Neural progenitor cell (in vitro differentiated cells): ENCODE data around the gene ALDH3B2. TPM values are rescaled to one million over a fixed set of nuclear protein-coding genes. Genes with fewer than 3 reads are reported as not detected.

Experiments used
- DNase-seq: peaks from one replicate; pipeline ENCODE4 v3.0.0-alpha.2; 2016; ENCODE audit warnings: low spot score
- H2AFZ ChIP-seq: fragments of 200-600 bp; sonication (generic); replicated peaks from 2 replicates; pipeline ENCODE4 v1.6.1; 2016; ENCODE audit warnings: antibody characterized with exemption
- H3F3A ChIP-seq: fragments of 200-600 bp; sonication (generic); 2 replicates; pipeline ENCODE4 v1.6.1; 2016; ENCODE audit warnings: antibody characterized with exemption, low read depth
- H3K27ac ChIP-seq: fragments of 200-600 bp; sonication (generic); 2 replicates; pipeline ENCODE4 v1.5.1; 2016; ENCODE audit warnings: mild to moderate bottlenecking
- H3K27me3 ChIP-seq: fragments of 200-600 bp; sonication (generic); 2 replicates; pipeline ENCODE4 v1.6.1; 2016; ENCODE audit warnings: mild to moderate bottlenecking, moderate library complexity
- H3K36me3 ChIP-seq: fragments of 200-600 bp; sonication (generic); 2 replicates; pipeline ENCODE4 v1.5.1; 2016
- H3K4me1 ChIP-seq: fragments of 200-600 bp; sonication (generic); 2 replicates; pipeline ENCODE4 v1.6.1; 2016; ENCODE audit warnings: mixed run types
- H3K4me2 ChIP-seq: fragments of 200-600 bp; sonication (generic); 2 replicates; pipeline ENCODE4 v1.6.1; 2016
- H3K4me3 ChIP-seq: fragments of 200-600 bp; sonication (generic); 2 replicates; pipeline ENCODE4 v1.5.1; 2016
- H3K79me2 ChIP-seq: fragments of 200-600 bp; sonication (generic); 2 replicates; pipeline ENCODE4 v1.6.1; 2016; ENCODE audit warnings: low read depth
- H3K9ac ChIP-seq: fragments of 200-600 bp; sonication (generic); 2 replicates; pipeline ENCODE4 v1.6.1; 2016
- H3K9me3 ChIP-seq: fragments of 200-600 bp; sonication (generic); 2 replicates; pipeline ENCODE4 v1.5.1; 2016; ENCODE audit warnings: low read depth
- H4K20me1 ChIP-seq: fragments of 200-600 bp; sonication (generic); 2 replicates; pipeline ENCODE4 v1.6.1; 2016; ENCODE audit warnings: low read depth
- H3K27ac Mint-ChIP-seq: 3 replicates; pipeline ENCODE4 v1.8.0; 2021; ENCODE audit warnings: mixed read lengths
- H3K27me3 Mint-ChIP-seq: 2 replicates; pipeline ENCODE4 v1.8.0; 2022; ENCODE audit warnings: low read depth, mild to moderate bottlenecking, inconsistent platforms, moderate library complexity, mixed read lengths; ENCODE audit not compliant: insufficient read depth
- H3K36me3 Mint-ChIP-seq: 3 replicates; pipeline ENCODE4 v1.8.0; 2021; ENCODE audit warnings: mixed read lengths
- H3K4me1 Mint-ChIP-seq: 3 replicates; pipeline ENCODE4 v1.8.0; 2021; ENCODE audit warnings: mixed read lengths
- H3K4me3 Mint-ChIP-seq: 3 replicates; pipeline ENCODE4 v1.8.0; 2021; ENCODE audit warnings: mild to moderate bottlenecking, moderate library complexity, mixed read lengths
- H3K9me3 Mint-ChIP-seq: 3 replicates; pipeline ENCODE4 v1.8.0; 2020; ENCODE audit warnings: mixed read lengths
- CTCF ChIP-seq: fragments of 200-600 bp; sonication (generic); IDR thresholded peaks from 2 replicates; pipeline ENCODE4 v1.5.1; 2017; ENCODE audit warnings: antibody characterized with exemption, mild to moderate bottlenecking
- EZH2 ChIP-seq: fragments of 200-600 bp; sonication (generic); IDR thresholded peaks from 2 replicates; pipeline ENCODE4 v1.6.1; 2017; ENCODE audit warnings: antibody characterized with exemption, mild to moderate bottlenecking, moderate library complexity
- EZH2phosphoT487 ChIP-seq: fragments of 200-600 bp; sonication (generic); IDR thresholded peaks from 2 replicates; pipeline ENCODE4 v1.6.1; 2017; ENCODE audit warnings: antibody characterized with exemption
- total RNA-seq: library from RNA; depleted of rRNA; stranded (reverse); fragments of >200 nt; gene quantifications from 2 replicates; pipeline ENCODE4 v1.2.3, GENCODE V29; 2015; ENCODE audit warnings: low replicate concordance

ALDH3B2 gene
- total RNA-seq, 1 donor from 2014 or later: not detected

GRCh38 chr11:67631853-67632174, 42.6 kb downstream of the ALDH3B2 start:
- peaks cover 2% of the 10 kb centered on the region for H3K27me3 Mint-ChIP-seq
- Histone ChIP-seq H2AFZ (no peak overlapping the region), H3F3A (peaks cover 40% of the 10 kb centered on the region), H3K9me3 (no peaks in the 10 kb centered on the region), H3K79me2 (no peaks in the 10 kb centered on the region), H3K36me3 (no peaks in the 10 kb centered on the region), H3K27me3 (no peaks in the 10 kb centered on the region), H3K27ac (no peak overlapping the region), H4K20me1 (no peaks in the 10 kb centered on the region), H3K4me1 (peaks cover 8% of the 10 kb centered on the region), H3K4me3 (no peak overlapping the region), H3K4me2 (no peak overlapping the region), H3K9ac (no peak overlapping the region)
- H3K4me3 Mint-ChIP-seq: peak overlapping the region; percentile 44
- H3K9me3 Mint-ChIP-seq: no peaks in the 10 kb centered on the region
- H3K4me1 Mint-ChIP-seq: peaks cover 14% of the 10 kb centered on the region
- H3K27ac Mint-ChIP-seq: peak overlapping the region; percentile 64
- TF ChIP-seq EZH2phosphoT487: no peak
- no peak for TF ChIP-seq CTCF
- no peak for TF ChIP-seq EZH2
- DNase-seq: no peak
- peaks cover 5% of the 10 kb centered on the region for H3K36me3 Mint-ChIP-seq

- no peak overlapping the region for H3K9ac ChIP-seq
- peaks cover 44% of the 10 kb centered on the region for H3F3A ChIP-seq
- peak overlapping the region; percentile 69 for H3K4me3 ChIP-seq
- H4K20me1 ChIP-seq: no peaks in the 10 kb centered on the region
- Mint-ChIP-seq H3K4me1 (peaks cover 16% of the 10 kb centered on the region), H3K4me3 (peak overlapping the region; percentile 84), H3K27me3 (peaks cover 2% of the 10 kb centered on the region), H3K9me3 (no peaks in the 10 kb centered on the region), H3K27ac (no peak overlapping the region), H3K36me3 (peaks cover 9% of the 10 kb centered on the region)
- no peak overlapping the region for H3K27ac ChIP-seq
- no peaks in the 10 kb centered on the region for H3K36me3 ChIP-seq
- TF ChIP-seq CTCF (no peak), EZH2 (no peak), EZH2phosphoT487 (no peak)
- no peaks in the 10 kb centered on the region for H3K27me3 ChIP-seq
- peak overlapping the region; percentile 73 for H3K4me2 ChIP-seq
- DNase-seq: no peak
- no peaks in the 10 kb centered on the region for H3K79me2 ChIP-seq
- H3K9me3 ChIP-seq: no peaks in the 10 kb centered on the region
- H2AFZ ChIP-seq: no peak overlapping the region
- H3K4me1 ChIP-seq: peaks cover 8% of the 10 kb centered on the region
Measured at GRCh38 chr11:67631411-67631810, 43.0 kb downstream of the ALDH3B2 start.

GRCh38 chr11:67630943-67631331, 43.5 kb downstream of the ALDH3B2 start:
- H3K9ac ChIP-seq: peak overlapping the region; percentile 36
- H3K4me1 Mint-ChIP-seq: peaks cover 16% of the 10 kb centered on the region
- H4K20me1 ChIP-seq: no peaks in the 10 kb centered on the region
- H3K9me3 ChIP-seq: no peaks in the 10 kb centered on the region
- H3K4me3 ChIP-seq: peak overlapping the region; percentile 69
- peaks cover 2% of the 10 kb centered on the region for H3K9me3 Mint-ChIP-seq
- H3K27me3 Mint-ChIP-seq: peaks cover 4% of the 10 kb centered on the region
- peak overlapping the region; percentile 73 for H3K4me2 ChIP-seq
- TF ChIP-seq CTCF (no peak), EZH2phosphoT487 (no peak), EZH2 (no peak)
- peaks cover 12% of the 10 kb centered on the region for H3K36me3 Mint-ChIP-seq
- H3K27ac ChIP-seq: no peak overlapping the region
- H3F3A ChIP-seq: peaks cover 48% of the 10 kb centered on the region
- H3K27ac Mint-ChIP-seq: peak overlapping the region; percentile 91
- H2AFZ ChIP-seq: no peak overlapping the region
- no peak for DNase-seq
- H3K27me3 ChIP-seq: no peaks in the 10 kb centered on the region
- no peaks in the 10 kb centered on the region for H3K36me3 ChIP-seq
- H3K4me3 Mint-ChIP-seq: peak overlapping the region; percentile 84
- peaks cover 8% of the 10 kb centered on the region for H3K4me1 ChIP-seq
- H3K79me2 ChIP-seq: no peaks in the 10 kb centered on the region
